Heart right ventricle (tissue), 16 donors: ENCODE data around the gene OTOG. TPM values are rescaled to one million over a fixed set of nuclear protein-coding genes. Genes with fewer than 3 reads are reported as not detected.

Experiments used
- ATAC-seq, 8 donors: fragments of 200-7000 bp; cut with Tn5 transposase; one replicate each; pipeline ENCODE4 v1.9.1; 2020; ENCODE audit warnings: mild to moderate bottlenecking in 8 of 8, moderate library complexity in 8 of 8, moderate number of reproducible peaks in 1 of 8
- DNase-seq, 2 donors: peaks; one replicate each; pipeline ENCODE4 v3.0.0-alpha.2; 2020
- H3K27ac ChIP-seq, 10 donors: fragments of 200-600 bp; sonication (generic) in 2 of 10; one replicate each; pipeline versions ENCODE4 v1.5.0 to v1.8.0; 2020 to 2022; ENCODE audit warnings: mild to moderate bottlenecking in 3 of 10
- H3K27me3 ChIP-seq, 7 donors: fragments of 200-600 bp; one replicate each; pipeline ENCODE4 v1.8.0; 2021 to 2022; ENCODE audit warnings: mild to moderate bottlenecking in 2 of 7
- H3K36me3 ChIP-seq, 9 donors: fragments of 200-600 bp; sonication (generic) in 1 of 9; one replicate each; pipeline versions ENCODE4 v1.5.0 to v1.8.0; 2020 to 2022; ENCODE audit warnings: mild to moderate bottlenecking in 2 of 9
- H3K4me1 ChIP-seq, 9 donors: fragments of 200-600 bp; sonication (generic) in 1 of 9; one replicate each; pipeline versions ENCODE4 v1.5.0 to v1.8.0; 2020 to 2022; ENCODE audit warnings: mild to moderate bottlenecking in 4 of 9
- H3K4me3 ChIP-seq, 10 donors: fragments of 200-600 bp; sonication (generic) in 2 of 10; one replicate each; pipeline versions ENCODE4 v1.5.0 to v1.8.0; 2020 to 2022; ENCODE audit warnings: mild to moderate bottlenecking in 7 of 10, moderate library complexity in 2 of 10
- H3K9me3 ChIP-seq, 11 donors: fragments of 200-600 bp in 10 of 11; sonication (generic) in 2 of 11; one replicate each; pipeline versions ENCODE4 v1.5.0 to v1.8.0; 2013 to 2022; ENCODE audit warnings: mild to moderate bottlenecking in 2 of 11, control low read depth in 1 of 11, moderate library complexity in 1 of 11
- CTCF ChIP-seq, 9 donors: fragments of 200-600 bp; sonication (generic) in 2 of 9; IDR thresholded peaks; one replicate each; pipeline versions ENCODE4 v1.5.0 to v1.8.0; 2021 to 2022; ENCODE audit warnings: antibody characterized with exemption in 9 of 9, mild to moderate bottlenecking in 5 of 9, moderate library complexity in 1 of 9
- WGBS, 2 donors: extraction: QIAGEN DNeasy Blood & Tissue Kit; methylation state at CpG; one replicate each; pipeline ENCODE4 v1.1.7; 2013; ENCODE audit warnings: inconsistent platforms in 1 of 2; 5-methylcytosine and 5-hydroxymethylcytosine counted together
- intact Hi-C, 10 donors: fragments of 100-400 bp; cut with DNase I; formaldehyde crosslinking; loops; one replicate each; pipeline versions ENCODE4 v1.11.1 to v1.14.2; 2022
- polyA plus RNA-seq, 2 donors: library from polyadenylated mRNA; stranded (reverse); fragments of 200-250 nt; gene quantifications; one replicate each; pipeline ENCODE4 v1.2.3, GENCODE V29; 2013
- total RNA-seq, 10 donors: library from RNA; stranded (reverse); fragmentation: NEBNext Ultra II Directional in 3 of 10; extraction: Animal tissue kit (Norgen Biotek cat#: 25700) in 3 of 10; gene quantifications; one replicate each; pipeline versions ENCODE4 v1.2.1 to v1.2.4, GENCODE V29; 2021 to 2023
- donor health status: Arrhythmogenic right ventricular cardiomyopathy.
- donor health status: ischemic (EF 13 %, LVEDD 7.1; RV severe dilation, severe dysfunction).
- donor health status: healthy with polysubstance abuse.
- donor health status: DM: no; HTN: yes; CAD: no.
- donor health status: DM: no; HTN: no; CAD: no.
- donor health status: ischemic (EF 25% LVEDD 6.9; RV normal size, moderate dysfunction).
- donor health status: ischemic (EF 25% LVEDD 5.7; RV mildly dilated, moderate dysfunction).
- donor health status: healthy.
- donor health status: DM: yes; HTN: yes; CAD: no.
- donor health status: Ischemic cardiomyopathy.
- donor health status: ischemic (EF 35%, LVEDD 5.7; RV mildly dilated, moderate dysfunction).
- donor health status: nonischemic (EF 11% LVEDD 7.7; RV severe dilation, severe dysfunction).
- donor health status: DM: yes; HTN: yes; CAD: no.
- donor health status: PGD.
- donor health status: ischemic (EF 29% LVEDD 5.4; RV normal size, mild dysfunction).
- donor health status: nonischemic (EF 23%, LVEDD 6.1; RV moderate dilation, normal function).

The OTOG gene
- total and polyA plus RNA-seq, 12 donors, result not detected

GRCh38 chr11:17642370-17642769, 95.3 kb downstream of the OTOG start:
- Histone ChIP-seq H3K36me3 (no peaks in the 10 kb centered on the region), H3K4me1 (no peaks in the 10 kb centered on the region), H3K27me3 (peaks cover 0 to 3% (median 0%) of the 10 kb centered on the region in 7 donors), H3K27ac (no peak overlapping the region), H3K4me3 (no peak overlapping the region), H3K9me3 (peaks cover 0 to 2% (median 0%) of the 10 kb centered on the region in 11 donors)
- ATAC-seq (no peak), DNase-seq (no peak)
- intact Hi-C loops, result no loop called here
- WGBS, 2 donors, result 82 to 83% methylated on average over 4 of the region's 4 CpGs
- TF ChIP-seq CTCF (IDR thresholded peaks at IDR 0.05), result no peak

- 81 to 83% methylated on average over 6 of the region's 6 CpGs for WGBS, 2 donors
- Histone ChIP-seq H3K4me3 (no peak overlapping the region), H3K36me3 (no peaks in the 10 kb centered on the region), H3K9me3 (peaks cover 0 to 8% (median 0%) of the 10 kb centered on the region in 11 donors), H3K27me3 (peaks cover 0 to 6% (median 0%) of the 10 kb centered on the region in 7 donors), H3K27ac (no peak overlapping the region), H3K4me1 (no peaks in the 10 kb centered on the region)
- DNase-seq, result no peak
- intact Hi-C loops, result no loop called here
- ATAC-seq, result no peak
- no peak for TF ChIP-seq CTCF (IDR thresholded peaks at IDR 0.05)
Observed at GRCh38 chr11:17642980-17643379, 95.9 kb downstream of the OTOG start.

DNA sequence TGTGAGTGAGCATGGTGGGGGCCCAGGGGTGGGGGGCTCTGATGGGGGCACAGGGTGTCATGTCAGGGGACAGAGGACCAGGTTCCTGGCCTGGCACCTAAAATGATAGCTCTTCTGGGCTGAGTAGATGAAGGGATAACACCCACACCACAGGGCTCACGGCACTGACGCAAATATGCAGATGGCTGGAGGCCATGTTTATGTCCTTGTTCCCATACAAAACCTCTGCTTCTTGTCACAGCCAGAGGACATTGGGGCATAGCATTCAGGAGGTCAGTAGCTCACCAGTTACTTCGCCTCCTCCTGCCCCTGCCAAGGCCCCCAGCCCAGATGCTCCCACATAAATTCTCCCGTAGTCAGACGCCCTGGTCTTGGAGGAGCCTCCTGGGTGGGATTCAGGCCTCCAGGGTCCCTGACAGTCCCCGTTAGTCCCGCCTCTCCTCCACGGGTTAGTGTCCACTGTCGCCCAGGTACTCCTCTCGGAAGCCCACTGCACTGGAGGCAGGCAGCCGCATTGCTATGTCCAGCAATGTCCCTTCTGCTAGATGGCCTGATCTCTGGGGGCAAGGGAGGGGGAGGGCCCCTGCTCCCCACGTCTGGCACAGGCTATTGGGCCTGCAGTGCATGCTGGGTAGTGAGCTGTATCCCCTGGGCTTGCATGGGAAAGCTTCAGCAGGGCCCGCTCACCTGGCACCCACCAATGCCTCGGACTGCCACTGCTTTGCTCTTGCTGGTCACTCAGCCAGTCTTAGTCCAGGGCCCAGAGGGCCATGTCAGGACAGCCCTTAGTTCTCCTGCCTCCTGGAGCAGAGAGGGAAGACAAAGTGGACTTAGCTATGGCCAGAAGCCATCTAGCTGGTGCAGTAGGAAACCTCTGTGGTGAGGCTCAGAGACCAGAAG, 96.7 kb downstream of the OTOG start:
- no peak for ATAC-seq
- 79 to 80% methylated on average over 14 of the region's 14 CpGs for whole genome bisulfite sequencing, 2 donors
- intact Hi-C loops, result no loop called here
- no peak for DNase-seq
- peaks cover 0 to 6% (median 0%) of the 10 kb centered on the region in 7 donors for H3K27me3 ChIP-seq
- no peaks in the 10 kb centered on the region for H3K36me3 ChIP-seq
- no peaks in the 10 kb centered on the region for H3K4me1 ChIP-seq
- peaks cover 0 to 15% (median 0%) of the 10 kb centered on the region in 11 donors for H3K9me3 ChIP-seq
- TF ChIP-seq CTCF (IDR thresholded peaks at IDR 0.05), result no peak
- H3K27ac ChIP-seq, result no peak overlapping the region
- H3K4me3 ChIP-seq, result no peak overlapping the region

DNA sequence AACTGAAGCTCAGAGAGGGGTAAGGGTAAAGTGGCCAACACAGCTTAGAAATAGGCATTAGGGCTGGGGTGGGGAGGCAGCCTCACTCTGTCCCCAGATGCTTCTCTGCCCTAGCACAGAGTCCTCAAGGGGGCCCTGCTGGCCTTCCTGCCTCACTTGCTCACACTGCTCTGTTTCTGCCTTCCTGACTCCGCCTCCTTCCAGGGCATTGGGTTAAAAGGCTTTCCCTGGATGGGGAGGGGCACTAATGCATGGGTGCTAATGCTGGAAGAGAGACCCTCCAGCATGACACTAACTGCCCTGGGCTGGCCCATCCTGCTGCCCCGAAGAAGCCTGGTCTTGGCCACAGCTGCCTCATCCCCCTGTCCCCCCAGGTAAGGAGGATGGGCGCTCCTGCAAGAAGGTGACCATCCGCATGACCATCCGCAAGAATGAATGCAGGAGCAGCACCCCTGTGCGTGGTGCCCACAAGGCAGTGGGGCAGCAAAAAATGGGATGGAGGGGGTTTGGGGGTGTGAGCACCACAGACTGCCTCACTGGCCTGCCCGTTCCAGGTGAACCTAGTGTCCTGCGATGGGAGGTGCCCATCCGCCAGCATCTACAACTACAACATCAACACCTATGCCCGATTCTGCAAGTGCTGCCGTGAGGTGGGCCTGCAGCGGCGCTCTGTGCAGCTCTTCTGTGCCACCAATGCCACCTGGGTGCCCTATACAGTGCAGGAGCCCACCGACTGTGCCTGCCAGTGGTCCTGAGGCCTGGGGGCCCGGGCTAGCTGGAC, 98.3 kb downstream of the OTOG start:
- Histone ChIP-seq H3K36me3 (no peaks in the 10 kb centered on the region), H3K9me3 (peaks cover 0 to 15% (median 0%) of the 10 kb centered on the region in 11 donors)

More for the DNA sequence above, 98.3 kb downstream of the OTOG start:
- intact Hi-C loops, result no loop called here
- H3K4me1 ChIP-seq, result no peaks in the 10 kb centered on the region
- H3K27ac ChIP-seq, result no peak overlapping the region
- H3K4me3 ChIP-seq, result no peak overlapping the region
- ATAC-seq (no peak), DNase-seq (no peak)
- no peak for TF ChIP-seq CTCF (IDR thresholded peaks at IDR 0.05)
- WGBS, 2 donors, result 90 to 92% methylated on average over 15 of the region's 15 CpGs
- peaks cover 0 to 19% (median 5%) of the 10 kb centered on the region in 7 donors for H3K27me3 ChIP-seq
